Fibroblast of pulmonary artery (primary cell): ENCODE measurements around the gene TMEM132D.

Experiments used
- DNase-seq: peaks from one replicate; pipeline ENCODE4 v3.0.0-alpha.2; 2010; ENCODE audit warnings: low read depth
- H3K4me3 ChIP-seq: replicated peaks from 2 replicates; pipeline ENCODE4 v1.5.1; 2011; ENCODE audit warnings: low read depth, mild to moderate bottlenecking, control low read depth, low read length, moderate library complexity
- CTCF ChIP-seq: IDR thresholded peaks from 2 replicates; pipeline ENCODE4 v1.5.1; 2011; ENCODE audit warnings: mild to moderate bottlenecking, control low read depth, low read length, inconsistent platforms; ENCODE audit errors: missing control alignments

Gene TMEM132D

GRCh38 chr12:129893691-129894090, 10.1 kb downstream of the TMEM132D start:
- DNase-seq: no peak
- TF ChIP-seq CTCF: no peak
- H3K4me3 ChIP-seq: no peak overlapping the region

DNA sequence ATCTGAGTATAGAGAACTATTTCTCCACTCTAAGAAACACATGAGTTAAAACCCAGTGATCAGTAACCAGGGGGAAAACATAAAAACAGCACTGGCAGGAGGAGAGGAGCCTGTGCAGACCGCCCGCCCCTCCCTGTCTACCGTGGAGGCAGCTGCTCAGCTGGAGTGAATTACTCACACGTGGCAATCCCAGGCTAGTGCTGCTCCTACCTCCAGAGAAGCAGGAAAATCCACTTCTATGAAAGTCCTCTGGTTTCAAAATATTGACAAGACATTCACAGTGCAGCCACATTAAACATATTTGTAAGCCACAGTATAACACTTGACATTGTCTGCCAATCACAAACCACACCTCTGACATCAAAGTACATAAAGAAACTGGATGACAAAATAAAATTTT, 16.7 kb downstream of the TMEM132D start:
- H3K4me3 ChIP-seq: no peak overlapping the region
- DNase-seq: no peak
- no peak for TF ChIP-seq CTCF

DNA sequence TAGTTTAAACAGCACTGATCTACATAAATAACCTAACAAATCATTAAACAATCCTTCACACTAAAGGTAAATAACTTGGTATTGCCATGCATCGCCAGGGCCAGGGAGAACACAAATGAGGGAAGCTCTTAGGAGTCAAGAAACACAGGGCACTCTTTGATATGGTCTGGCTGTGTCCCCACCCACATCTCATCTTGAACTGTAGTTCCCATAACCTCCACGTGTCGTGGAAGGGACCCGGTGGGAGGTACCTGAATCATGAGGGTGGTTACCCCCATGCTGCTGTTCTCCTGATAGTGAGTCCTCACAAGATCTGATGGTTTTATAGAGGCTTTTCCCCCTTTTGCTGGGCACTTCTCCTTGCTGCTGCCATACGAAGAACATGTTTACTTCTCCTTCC, 17.3 kb downstream of the TMEM132D start:
- no peak for DNase-seq
- TF ChIP-seq CTCF: no peak

DNA sequence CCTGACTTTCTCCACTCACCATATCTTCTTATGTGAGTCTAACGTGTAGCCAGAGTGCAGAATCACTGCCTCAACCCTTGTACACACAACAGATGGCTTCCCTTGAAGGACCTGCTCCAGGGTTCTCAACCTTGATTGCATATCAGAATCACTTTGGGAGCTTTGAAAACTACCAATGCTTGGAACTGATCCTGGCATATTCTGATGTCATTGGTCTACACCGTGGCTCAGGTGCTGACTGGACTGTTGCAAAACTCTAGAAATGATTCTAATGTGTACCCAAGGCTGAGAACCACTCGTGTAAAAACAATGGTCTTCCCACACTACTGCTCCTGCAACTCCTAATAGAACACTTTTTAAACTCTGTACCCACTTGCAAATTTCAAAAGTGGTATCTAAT, 18.5 kb downstream of the TMEM132D start:
- no peak overlapping the region for H3K4me3 ChIP-seq
- TF ChIP-seq CTCF: no peak

More for the DNA sequence above, 17.3 kb downstream of the TMEM132D start:
- no peak overlapping the region for H3K4me3 ChIP-seq

GRCh38 chr12:129877411-129877810, 26.4 kb downstream of the TMEM132D start:
- no peak overlapping the region for H3K4me3 ChIP-seq
- DNase-seq: no peak
- TF ChIP-seq CTCF: no peak

More for the DNA sequence above, 18.5 kb downstream of the TMEM132D start:
- DNase-seq: no peak

DNA sequence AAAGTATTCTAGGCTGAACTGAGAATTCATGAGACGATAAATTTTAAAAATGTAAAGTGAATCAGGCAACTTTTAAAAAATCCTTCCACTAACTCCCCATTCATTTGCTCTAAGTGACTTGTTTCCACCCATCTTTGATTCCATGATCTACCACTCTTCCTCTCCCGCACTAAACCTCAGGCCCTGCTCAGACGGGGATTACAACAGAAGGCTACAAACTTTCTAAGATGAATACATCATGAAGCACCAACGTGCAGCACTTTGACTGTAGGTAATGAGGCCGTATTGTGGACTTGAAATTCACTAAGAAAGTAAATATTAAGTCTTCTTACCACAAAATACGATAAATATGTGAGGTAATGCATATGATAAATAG, 30.0 kb downstream of the TMEM132D start:
- H3K4me3 ChIP-seq: no peak overlapping the region
- no peak for TF ChIP-seq CTCF
- no peak for DNase-seq

DNA sequence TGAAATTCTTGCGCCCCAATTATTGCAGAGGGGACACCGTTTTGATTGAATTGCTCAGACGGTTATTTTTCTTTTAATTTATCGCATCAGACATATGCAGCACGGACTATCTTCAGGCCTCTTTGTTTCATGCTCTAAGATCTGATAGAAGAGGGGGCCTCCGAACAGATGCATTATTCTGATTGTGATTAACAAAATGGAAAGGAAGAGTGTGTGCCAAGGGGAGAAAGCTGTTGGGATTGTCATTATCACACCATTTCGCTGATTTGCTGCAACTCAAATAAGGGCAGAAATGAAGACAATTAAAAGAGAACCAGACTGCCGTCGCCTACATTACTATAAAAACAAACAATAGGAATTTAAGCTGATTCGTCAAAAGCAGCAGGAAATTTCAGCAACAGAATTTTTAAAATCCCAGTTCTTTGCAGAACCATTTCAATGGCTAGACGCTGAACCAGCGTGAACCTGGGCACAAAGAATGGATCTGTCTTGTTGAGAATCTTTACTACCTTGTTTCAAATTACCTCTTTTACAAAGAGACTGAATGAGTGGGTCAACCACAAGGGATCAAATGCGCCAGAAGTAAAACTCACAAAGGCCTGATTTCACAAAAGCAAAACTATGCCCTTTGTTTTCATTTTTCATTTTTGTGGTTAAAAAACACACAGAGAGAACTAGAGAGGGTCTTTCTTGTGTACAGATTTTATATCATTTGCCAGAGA, 30.6 kb downstream of the TMEM132D start:
- TF ChIP-seq CTCF: no peak
- H3K4me3 ChIP-seq: no peak overlapping the region
- no peak for DNase-seq
